NCI-H1105 (cell line): Measurements from ENCODE around the gene ASPSCR1.

Experiments
- DNase-seq: peaks from one replicate; lab custom pipeline; 2025; lab: John Stamatoyannopoulos, UW

Gene ASPSCR1

DNA sequence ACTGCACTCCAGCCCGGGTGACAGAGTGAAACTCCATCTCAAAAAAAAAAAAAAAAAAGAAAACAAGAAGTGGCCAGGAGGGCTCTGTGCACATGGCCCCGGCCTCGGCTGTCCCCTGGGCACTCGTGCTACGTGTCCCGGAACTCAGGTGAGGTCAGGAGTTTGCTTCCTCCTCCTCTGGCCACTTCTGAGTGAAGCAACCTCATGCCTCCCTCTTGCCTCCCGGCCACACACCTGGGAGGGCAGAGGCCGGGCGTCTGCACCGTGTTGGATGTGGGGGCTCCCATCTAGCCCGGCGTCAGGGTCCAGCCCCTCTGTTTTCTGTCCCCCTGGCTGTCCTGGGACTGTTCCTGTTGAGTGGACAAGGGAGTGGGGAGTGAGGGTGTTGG, 22.2 kb downstream of the ASPSCR1 start:
- no peak for DNase-seq

DNA sequence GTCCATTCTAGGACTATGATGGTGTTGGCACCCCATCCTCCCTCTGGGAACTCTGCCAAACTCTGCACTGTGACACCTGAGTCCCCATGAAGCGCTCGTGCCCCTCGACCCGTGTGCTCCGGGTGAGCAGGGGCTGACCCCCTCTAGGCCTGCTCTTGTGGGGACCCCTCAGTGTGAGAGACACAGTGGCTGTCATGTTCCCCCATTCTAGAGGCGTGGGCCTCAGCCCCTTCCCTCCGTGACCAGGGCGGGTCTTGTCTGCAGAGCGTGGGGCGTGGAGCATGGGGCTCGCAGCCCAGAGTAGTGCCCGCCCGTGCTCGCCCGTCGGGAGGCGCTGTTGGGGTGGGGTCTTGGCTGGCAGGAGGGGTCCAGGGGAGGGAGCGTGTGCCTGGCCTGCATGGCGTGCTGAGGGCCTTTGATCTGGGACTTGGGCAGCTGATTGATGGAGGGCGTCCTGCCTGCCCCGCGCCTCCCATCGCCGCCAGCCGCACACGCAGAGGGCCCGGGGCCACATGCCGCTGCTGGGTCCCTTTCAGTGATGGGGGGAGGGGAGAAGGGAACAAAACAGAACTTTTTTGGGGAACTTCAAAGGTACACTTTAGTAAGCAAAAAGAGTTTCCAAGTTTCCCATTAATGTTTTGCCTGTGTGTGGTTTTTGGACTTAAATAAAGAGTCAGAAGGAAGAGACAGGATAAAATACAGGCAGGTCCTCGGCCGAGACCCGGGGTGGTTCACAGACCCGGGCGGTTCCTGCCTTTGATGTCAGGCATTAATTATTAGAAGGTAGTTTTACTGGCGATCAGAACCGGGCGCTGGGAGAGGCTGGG, 22.8 kb downstream of the ASPSCR1 start:
- DNase-seq = no peak

DNA sequence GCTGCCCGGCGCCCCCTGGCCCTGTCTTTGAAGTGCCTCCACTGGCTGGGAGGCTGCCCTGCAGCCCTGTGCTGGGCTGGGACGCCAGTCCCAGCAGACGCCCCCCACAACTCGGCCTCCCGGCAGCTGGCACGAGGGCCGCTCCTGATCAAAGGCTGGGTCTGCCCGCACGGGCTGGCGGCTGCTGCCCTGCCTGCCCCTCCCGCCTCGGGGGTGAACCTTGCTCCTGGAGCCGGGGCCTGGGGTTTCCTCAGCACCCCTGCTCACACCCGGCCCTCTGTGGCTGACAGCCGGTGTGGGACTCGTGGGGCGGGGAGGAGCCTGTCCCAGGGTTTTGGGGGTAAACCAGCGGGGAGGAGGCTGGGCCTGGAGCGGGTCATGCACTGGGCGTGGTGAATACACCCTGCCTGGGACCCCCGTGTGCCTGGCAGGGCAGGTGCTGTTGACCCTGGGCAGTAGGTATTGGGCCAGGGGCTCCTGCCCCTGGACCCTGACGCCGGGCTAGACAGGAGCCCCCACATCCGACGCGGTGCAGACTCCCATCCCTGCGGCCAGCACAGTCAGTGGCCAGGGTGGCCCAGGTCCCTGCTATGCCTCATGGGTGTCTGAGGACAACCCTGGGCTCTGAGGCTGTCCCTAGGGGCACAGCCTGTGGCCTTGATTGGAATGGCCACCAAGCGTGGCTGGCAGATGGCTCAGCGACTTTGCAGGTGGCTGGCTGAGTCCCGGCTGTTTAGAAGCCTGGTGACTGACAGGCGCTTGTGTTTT, 23.6 kb downstream of the ASPSCR1 start:
- DNase-seq = no peak

DNA sequence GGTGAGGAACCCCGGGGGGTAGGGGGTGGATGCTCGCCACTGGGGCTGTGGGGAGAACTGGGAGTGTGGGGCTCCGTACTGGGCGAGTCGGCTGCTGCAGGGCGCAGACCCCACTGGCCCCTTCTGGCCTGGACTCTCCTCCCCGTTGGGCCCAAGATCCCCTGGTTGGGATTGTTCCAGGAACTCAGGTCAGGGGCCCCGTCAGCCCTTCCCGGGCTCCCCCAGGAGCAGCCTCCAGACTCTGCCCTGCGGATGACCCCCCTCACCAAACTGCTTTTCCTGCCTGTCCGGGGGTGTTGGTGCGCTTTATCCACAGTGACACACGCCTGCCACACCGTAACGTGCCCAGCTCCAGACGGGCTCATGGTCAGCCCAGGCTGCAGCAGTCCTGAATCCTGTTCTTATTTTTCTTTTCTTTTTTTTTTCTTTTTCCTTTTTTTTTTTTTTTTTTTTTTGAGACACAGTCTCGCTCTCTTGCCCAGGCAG, 24.2 kb downstream of the ASPSCR1 start:
- no peak for DNase-seq

DNA sequence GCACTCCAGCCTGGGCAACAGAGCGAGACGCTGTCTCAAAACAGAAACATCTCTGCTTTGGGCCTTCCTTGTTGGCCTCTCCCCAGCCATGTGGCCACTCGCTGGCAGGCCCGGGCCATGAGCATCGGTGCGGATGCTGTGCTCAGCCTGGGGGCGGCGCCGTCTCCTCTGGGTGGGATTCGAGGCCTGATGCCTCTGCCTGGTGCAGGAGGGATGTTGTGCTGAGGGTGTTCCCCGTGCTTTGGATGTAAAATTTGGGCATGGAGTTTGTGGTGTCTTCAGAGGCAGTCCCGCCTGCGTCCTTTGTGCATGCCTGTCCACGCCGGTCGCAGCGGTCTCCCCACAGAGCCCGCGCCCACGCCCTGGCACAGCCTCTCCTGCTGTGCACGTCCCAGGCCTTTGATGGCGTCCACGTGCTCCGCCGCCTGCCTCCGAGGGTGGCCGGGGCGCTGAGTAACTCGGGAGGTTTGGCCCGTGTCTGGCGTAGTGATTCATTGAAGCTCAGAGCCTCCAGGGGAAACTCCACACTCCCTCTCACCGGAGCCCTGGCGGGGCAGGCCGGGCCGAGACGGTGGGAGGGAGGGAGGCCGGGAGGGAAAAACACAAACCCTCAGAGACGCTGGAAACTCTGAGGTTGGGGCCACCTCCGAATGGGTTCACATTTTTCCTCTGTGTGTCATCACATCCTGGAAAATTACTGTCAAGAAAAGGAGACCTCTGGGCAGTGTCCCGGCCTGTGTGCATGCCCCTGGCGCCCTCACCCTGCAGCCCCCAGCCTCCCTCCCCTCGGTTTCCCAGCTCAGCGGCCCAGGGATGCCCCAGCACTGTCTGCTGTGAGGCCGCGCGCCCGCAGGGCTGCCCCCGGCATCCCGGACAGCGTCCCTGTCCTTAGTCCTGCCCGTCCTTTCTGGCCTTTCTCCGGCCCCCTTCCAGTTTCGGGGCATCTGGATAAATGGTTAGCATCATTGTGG, 26.3 kb downstream of the ASPSCR1 start:
- DNase-seq = no peak

DNA sequence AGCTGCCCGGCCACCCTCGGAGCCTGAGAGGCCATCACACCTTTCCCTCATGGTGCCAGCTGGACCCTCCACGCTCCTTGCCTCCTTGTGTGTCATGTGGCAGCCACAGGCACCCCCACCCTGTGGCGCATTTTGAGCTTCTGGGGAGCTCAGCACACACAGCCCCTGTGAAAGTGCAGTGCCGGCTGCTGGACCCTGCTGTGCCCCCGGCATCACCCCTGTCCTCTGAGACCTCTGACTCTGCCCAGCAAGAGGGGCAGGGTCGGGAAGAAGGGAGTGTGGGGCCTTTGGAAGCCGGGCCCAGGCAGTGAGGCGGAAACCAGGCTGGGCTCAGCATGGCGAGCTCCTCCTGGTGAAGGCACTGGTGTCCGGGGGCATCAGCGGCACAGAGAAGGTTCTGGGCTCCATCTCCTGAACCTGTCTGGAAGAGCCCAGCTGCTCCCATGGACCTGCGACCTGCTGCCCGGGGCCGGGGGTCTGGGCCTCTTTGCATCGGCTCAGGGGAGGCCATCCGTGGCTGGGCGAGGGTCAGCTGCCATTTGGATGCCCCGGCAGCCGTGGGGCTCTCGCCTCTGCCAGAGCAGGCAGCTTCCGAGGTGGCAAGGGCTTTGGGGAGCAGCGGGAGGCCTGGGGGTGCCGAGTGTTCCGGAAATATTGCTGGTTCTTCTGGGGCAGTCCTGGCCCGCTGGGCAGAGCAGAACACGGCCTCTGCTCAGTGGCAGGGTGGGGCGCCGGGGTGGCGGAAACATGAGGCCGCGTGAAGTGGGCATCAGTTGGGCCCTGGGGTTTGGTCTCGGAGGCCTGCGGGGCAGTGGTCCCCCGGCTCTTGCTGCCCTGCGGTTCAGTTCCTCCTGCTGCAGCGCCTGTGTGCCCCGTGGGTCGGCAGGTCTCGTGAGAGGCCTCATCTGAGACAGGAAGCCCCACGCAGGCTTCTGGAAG, 27.4 kb downstream of the ASPSCR1 start:
- no peak for DNase-seq

DNA sequence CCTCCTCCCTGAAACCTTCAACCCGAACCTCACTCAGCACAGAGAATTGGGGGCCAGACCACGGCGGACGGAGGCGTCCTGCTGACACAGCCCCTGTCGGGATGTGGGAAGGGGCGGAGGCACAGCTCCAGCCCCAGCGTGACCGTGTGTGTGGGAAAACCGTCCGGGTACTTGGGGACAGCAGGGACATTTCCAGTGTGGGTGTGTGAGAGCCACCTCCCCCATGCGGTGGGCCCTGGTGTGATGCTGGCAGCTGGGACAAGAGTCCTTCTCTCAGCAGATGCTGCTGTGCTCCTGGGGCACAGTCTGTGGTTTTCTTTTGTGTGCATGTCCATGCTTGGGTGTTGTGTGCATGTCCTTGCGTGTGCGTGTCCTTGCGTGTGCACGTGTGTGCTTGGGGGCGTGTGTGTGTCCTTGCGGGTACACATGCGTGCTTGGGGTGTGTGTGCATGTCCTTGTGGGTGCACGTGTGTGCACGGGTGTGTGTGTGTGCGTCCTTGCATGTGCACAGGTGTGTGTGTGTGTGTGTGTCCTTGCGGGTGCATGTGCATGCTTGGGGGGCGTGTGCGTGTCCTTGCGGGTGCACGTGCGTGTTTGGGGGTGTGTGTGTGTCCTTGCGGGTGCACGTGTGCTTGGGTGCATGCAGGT, 28.4 kb downstream of the ASPSCR1 start:
- DNase-seq = no peak

DNA sequence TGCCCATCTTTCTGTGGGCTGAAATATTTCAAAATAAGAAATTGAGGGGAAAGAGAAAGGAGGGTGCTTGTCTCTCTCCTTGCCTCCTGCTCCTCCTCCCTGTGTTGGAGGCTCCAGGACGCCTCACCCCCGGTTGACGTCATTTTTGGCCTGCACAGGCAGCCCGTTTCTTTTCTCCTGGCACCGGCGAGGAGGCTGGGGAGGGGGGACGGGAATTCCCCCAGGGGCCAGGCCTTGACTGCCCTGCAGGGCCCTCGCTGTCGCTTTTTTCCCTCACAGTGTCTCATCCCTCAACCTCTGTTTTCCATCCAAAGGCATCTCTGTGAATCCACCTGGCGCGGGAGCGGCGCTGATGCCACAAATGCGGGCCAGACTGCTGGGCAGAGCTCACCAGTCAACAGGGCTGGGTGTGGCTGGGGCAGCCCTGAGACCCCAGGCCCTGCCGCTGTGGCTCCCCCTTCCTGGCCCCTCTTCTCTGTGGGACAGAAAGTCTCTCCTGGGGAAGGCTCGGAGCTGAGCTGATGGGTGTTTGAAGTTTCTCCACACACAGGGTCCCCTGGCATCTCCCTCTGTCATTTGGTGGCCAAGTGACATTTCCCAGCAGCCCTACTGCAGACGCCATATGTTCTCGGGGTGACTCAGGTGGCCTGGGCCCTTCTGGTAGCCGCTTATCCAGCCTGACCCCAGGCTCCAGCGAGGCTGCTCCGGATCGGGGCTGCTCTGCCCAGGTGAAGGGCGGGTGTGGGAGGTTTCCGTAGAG, 29.2 kb downstream of the ASPSCR1 start:
- no peak for DNase-seq

DNA sequence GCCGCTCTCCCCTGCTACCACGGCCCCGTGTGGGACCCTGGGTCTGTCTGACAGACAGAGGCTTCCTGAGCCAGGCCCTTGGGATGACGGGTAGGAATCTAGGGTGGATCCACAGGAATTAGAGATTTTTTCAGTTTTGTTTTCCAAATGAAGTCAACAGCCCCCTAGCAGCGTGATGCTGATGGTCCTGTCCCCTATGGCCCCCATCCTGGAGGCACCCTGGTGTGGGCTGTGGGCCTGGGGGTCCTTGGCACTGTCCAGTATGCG, 29.7 kb downstream of the ASPSCR1 start:
- no peak for DNase-seq

DNA sequence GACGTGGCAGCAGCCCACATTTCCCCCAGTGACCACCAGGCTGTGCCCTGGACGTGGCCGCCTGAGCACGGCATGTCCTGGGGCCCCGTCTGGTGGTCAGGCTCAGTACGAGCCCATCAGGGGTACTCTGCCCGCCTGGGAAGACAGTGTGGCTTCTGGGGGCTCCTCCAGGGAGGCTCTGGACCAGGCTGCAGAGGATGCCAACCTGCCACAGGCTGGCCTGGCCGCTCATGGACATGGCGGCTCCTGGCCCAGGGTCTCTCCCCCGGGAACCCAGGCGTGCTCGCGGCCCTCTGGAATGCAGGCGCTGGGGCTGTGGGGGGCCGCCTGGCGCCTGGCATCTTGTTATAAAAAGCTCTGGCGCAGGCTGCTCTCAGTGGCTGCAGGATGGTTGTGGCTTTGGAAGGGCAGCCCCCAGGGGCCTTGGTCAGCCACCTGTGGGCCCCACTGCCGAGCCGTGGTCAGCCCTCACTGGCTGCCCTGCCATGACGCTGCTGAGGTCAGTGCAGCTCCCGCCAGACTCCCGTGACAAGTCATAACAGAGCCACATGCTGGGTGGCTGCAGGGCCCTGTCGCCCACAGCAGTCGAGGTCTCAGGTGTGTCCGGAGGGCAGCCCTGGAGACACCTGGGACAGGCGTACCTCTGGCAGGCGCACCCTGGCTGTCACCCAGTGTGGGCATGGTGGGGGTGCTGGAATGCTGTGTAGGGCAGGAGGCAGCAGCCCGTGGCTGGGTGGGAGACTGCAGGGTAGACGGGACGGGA, 30.2 kb downstream of the ASPSCR1 start:
- DNase-seq = no peak

DNA sequence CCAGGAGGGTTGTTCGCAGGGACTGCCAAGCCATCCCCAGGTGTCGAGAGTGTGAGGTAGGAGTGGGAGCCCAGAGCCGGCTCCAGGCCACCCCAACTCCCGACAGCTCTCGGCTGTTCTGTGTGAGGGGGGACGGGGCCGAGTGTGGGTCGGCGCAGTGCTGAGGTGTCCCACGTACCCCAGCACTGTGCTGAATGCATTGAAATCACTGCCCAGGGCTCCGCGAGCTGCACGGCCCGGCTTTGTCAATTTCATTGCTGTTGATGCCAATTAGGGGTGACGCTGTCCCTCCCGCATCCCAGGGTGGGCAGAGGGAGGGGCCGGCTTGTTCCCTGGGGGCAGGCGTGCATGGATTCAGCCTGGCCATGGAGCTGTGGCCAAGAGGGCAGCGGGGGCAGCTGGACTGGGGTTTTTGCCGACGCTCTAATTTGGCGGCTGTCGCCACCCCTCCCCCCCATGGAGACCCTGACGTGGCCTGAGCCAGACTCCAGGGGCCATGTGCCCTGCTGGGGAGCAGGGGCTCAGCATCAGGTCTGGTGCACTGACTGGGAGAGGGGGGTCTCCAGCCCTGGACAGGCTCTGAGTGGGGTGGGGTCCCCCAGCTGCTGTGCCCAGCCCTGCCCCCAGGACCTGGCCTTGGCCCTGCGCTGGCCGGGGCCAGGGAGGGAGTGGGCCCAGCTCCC, 31.0 kb downstream of the ASPSCR1 start:
- no peak for DNase-seq

DNA sequence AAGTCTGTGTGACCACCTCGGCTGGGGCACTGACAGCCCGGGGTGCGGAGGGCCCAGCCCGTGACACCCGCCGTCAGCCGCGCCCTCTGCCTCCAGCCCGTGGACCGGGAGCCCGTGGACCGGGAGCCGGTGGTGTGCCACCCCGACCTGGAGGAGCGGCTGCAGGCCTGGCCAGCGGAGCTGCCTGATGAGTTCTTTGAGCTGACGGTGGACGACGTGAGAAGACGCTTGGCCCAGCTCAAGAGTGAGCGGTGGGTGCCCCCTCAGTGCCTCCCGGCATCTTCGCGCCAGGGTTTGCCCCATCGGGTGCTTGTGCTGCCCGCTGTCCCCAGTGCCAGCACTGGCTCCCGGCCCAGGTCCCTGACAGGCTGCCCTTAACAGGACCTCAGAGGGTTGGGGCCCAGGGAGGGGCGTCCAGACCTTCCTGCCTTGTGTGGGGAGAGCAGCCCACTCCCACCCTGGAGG, 31.5 kb downstream of the ASPSCR1 start:
- no peak for DNase-seq

DNA sequence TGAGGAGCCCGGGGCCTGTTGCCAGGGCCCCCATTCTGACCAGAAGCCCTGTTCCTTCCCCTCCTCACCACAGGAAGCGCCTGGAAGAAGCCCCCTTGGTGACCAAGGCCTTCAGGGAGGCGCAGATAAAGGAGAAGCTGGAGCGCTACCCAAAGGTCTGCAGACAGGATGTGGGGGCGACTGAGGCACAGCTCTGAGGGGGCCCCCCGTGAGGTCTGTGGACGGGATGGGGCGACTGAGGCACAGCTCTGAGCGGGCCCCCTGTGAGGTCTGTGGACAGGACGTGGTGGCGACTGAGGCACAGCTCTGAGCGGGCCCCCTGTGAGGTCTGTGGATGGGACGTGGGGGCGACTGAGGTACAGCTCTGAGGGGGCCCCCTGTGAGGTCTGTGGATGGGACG, 32.0 kb downstream of the ASPSCR1 start:
- no peak for DNase-seq

DNA sequence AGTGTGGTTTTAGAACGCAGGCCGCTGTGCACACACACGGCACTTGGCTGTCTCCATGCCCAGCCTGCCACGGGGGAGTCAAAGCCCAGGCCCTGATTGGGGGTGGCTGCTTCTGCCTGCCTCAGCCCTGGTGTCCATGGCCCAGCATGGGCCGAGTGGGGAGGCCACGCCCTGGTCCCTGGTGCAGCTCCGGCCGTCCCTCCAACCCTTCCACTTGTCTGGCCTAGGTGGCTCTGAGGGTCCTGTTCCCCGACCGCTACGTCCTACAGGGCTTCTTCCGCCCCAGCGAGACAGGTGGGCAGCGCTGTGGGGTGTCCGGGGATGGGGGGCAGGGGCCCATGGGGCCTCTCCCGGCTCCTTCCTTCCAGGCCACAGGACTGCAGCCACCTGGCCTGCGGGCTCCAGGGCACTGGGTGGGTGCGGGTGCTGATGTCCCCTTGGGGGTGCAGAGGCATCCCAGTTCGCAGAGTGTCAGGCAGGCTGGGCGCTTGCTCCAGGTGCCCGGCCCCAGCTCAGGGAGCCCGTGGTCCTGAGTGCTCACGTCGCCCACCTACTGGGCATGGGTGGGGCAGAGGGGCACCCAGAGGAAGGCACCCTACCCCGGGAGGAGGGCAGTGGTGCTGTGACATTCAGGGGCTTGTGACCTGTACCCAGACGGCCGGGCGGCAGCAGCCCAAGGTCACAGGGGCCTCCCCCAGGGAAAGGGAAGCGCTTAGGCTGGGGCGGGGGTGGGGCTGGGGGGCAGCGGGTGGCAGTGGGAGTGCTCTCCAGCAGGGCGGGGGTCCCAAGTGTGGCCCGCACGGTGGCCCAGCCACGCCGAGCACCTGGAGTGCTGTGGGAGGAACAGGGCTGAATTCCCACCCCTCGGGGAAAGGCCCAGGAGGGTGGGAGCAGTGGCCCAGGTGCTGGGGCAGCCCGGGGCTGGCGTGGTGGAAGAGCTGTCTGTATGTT, 33.4 kb downstream of the ASPSCR1 start:
- no peak for DNase-seq

DNA sequence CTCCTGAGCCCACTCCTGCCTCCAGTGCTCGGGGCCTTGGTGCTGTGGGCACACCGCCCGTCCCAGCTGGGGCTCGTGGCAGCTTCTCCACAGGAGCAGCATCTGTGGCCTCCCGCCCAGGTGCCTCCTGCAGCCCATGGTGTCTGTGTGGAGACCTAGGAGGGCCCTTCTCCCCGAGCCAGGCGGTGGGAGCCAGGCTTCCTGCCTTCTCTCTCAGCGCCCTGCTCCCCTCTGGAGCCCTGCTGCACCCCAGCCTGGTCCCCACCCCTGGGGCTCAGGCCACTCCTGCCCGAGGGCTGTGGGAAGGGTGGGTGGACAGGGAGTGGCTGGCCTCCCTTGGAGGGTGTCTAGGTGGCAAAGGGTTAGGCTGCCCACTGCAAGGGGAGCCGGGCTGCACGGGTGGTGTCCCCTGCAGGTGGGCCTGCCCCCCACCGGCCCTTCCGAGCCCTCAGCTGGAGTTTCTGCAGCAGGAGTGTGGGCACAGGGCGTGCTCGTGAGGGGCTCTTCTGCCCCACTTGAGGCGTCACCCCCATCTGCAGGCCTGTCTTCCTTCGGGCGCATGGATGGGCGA, 34.3 kb downstream of the ASPSCR1 start:
- DNase-seq = no peak

DNA sequence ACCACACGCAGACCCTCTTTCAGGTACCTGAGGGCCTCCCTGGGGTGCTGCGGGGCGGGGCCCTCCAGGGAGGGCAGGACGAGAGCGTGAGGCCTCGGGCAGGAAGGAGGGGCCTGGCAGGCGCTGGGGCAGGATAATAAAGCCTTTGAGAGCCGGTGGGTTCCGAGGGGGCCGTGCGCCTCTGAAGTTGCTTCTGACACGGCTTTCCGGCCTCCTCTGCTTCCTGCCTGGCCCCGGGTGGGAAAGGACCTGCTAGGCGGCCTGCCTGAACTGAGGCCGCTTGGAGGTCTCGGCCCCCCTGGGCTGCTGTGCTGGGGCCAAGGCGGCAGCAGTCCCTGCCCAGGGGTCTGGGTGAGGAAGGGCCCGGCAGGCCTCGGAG, 34.8 kb downstream of the ASPSCR1 start:
- no peak for DNase-seq
